T-helper 17 cell (primary cell): ENCODE results near the gene EEF1B2. TPM values are rescaled to one million over a fixed set of nuclear protein-coding genes. Genes with fewer than 3 reads are reported as not detected.
"Not testable (repeated sequence)": the region's sequence is repeated elsewhere in the genome, so short reads cannot be mapped to it uniquely, and the experiment has no call there.

Experiments used
- ATAC-seq: fragments of 150-1000 bp; cut with Tn5 transposase; 2 replicates; pipeline ENCODE4 v1.10.0; 2021; ENCODE audit warnings: mild to moderate bottlenecking, moderate library complexity
- DNase-seq, 3 donors: peaks; one replicate each; pipeline versions ENCODE4 v3.0.0 to v3.0.0-alpha.2; 2020 to 2021
- H3K9me3 ChIP-seq: one replicate; pipeline ENCODE4 v1.7.0; 2013; ENCODE audit warnings: low read length, mild to moderate bottlenecking; ENCODE audit not compliant: control insufficient read depth, poor library complexity, severe bottlenecking
- H3K27ac Mint-ChIP-seq: one replicate; pipeline ENCODE4 v1.8.0; 2022; ENCODE audit warnings: mild to moderate bottlenecking, moderate library complexity, mixed read lengths
- H3K27me3 Mint-ChIP-seq: one replicate; pipeline ENCODE4 v1.8.0; 2022; ENCODE audit warnings: mixed read lengths
- H3K36me3 Mint-ChIP-seq: one replicate; pipeline ENCODE4 v1.8.0; 2022; ENCODE audit warnings: low read depth, mixed read lengths
- H3K4me1 Mint-ChIP-seq: one replicate; pipeline ENCODE4 v1.8.0; 2022; ENCODE audit warnings: mild to moderate bottlenecking, mixed read lengths
- H3K4me3 Mint-ChIP-seq: one replicate; pipeline ENCODE4 v1.8.0; 2022; ENCODE audit warnings: mild to moderate bottlenecking, moderate library complexity, mixed read lengths
- total RNA-seq, 4 donors: library from RNA in 2 of 4; stranded (reverse) in 2 of 4; gene quantifications; one replicate each; pipeline ENCODE4 v1.2.3 and lab custom pipeline; 2022 to 2026

EEF1B2 gene
- total RNA-seq, 2 donors from 2014 or later: 881 to 966 TPM

GRCh38 chr2:206176121-206176520 lies 16.4 kb downstream of the EEF1B2 start:
- DNase-seq (no peak), ATAC-seq (no peak)
- Mint-ChIP-seq H3K4me3 (no peak overlapping the region), H3K27ac (no peak overlapping the region), H3K36me3 (no peaks in the 10 kb centered on the region), H3K27me3 (peaks cover 7% of the 10 kb centered on the region), H3K4me1 (no peaks in the 10 kb centered on the region)
- H3K9me3 ChIP-seq: no peaks in the 10 kb centered on the region

- no peaks in the 10 kb centered on the region for H3K4me1 Mint-ChIP-seq
- no peaks in the 10 kb centered on the region for H3K36me3 Mint-ChIP-seq
- H3K4me3 Mint-ChIP-seq: no peak overlapping the region
- H3K27me3 Mint-ChIP-seq: peaks cover 7% of the 10 kb centered on the region
- DNase-seq (no peak), ATAC-seq (no peak)
- no peak overlapping the region for H3K27ac Mint-ChIP-seq
- H3K9me3 ChIP-seq: no peaks in the 10 kb centered on the region
Observed at GRCh38 chr2:206176901-206177300, 17.2 kb downstream of the EEF1B2 start.

GRCh38 chr2:206181526-206181925 lies 21.8 kb downstream of the EEF1B2 start:
- not testable (repeated sequence) for H3K27ac Mint-ChIP-seq, H3K9me3 ChIP-seq, H3K27me3 Mint-ChIP-seq, ATAC-seq, DNase-seq, H3K36me3 Mint-ChIP-seq, H3K4me1 Mint-ChIP-seq, H3K4me3 Mint-ChIP-seq

GRCh38 chr2:206189691-206190090 lies 30.0 kb downstream of the EEF1B2 start:
- ATAC-seq (no peak), DNase-seq (no peak)
- Mint-ChIP-seq H3K36me3 (no peaks in the 10 kb centered on the region), H3K27ac (no peak overlapping the region), H3K27me3 (peaks cover 25% of the 10 kb centered on the region), H3K4me3 (no peak overlapping the region), H3K4me1 (peaks cover 2% of the 10 kb centered on the region)
- no peaks in the 10 kb centered on the region for H3K9me3 ChIP-seq

- ATAC-seq: no peak
- H3K36me3 Mint-ChIP-seq: no peaks in the 10 kb centered on the region
- DNase-seq: no peak
- H3K27ac Mint-ChIP-seq: no peak overlapping the region
- peaks cover 29% of the 10 kb centered on the region for H3K27me3 Mint-ChIP-seq
- peaks cover 2% of the 10 kb centered on the region for H3K4me1 Mint-ChIP-seq
- H3K9me3 ChIP-seq: no peaks in the 10 kb centered on the region
- no peak overlapping the region for H3K4me3 Mint-ChIP-seq
Observed at GRCh38 chr2:206190111-206190510, 30.4 kb downstream of the EEF1B2 start.

- DNase-seq: no peak
- Mint-ChIP-seq H3K4me1 (peaks cover 2% of the 10 kb centered on the region), H3K36me3 (no peaks in the 10 kb centered on the region), H3K27me3 (peaks cover 32% of the 10 kb centered on the region), H3K27ac (no peak overlapping the region), H3K4me3 (no peak overlapping the region)
- no peak for ATAC-seq
- H3K9me3 ChIP-seq: no peaks in the 10 kb centered on the region
Observed at GRCh38 chr2:206190689-206191088, 31.0 kb downstream of the EEF1B2 start.

- H3K9me3 ChIP-seq: no peaks in the 10 kb centered on the region
- no peaks in the 10 kb centered on the region for H3K36me3 Mint-ChIP-seq
- no peak overlapping the region for H3K4me3 Mint-ChIP-seq
- H3K27me3 Mint-ChIP-seq: peaks cover 40% of the 10 kb centered on the region
- peaks cover 2% of the 10 kb centered on the region for H3K4me1 Mint-ChIP-seq
- no peak overlapping the region for H3K27ac Mint-ChIP-seq
- DNase-seq (no peak), ATAC-seq (no peak)
Observed at GRCh38 chr2:206192157-206192556, 32.5 kb downstream of the EEF1B2 start.

- Mint-ChIP-seq H3K27me3 (peaks cover 44% of the 10 kb centered on the region), H3K36me3 (no peaks in the 10 kb centered on the region), H3K27ac (no peak overlapping the region), H3K4me3 (no peak overlapping the region), H3K4me1 (peaks cover 2% of the 10 kb centered on the region)
- ATAC-seq: no peak
- H3K9me3 ChIP-seq: no peaks in the 10 kb centered on the region
- no peak for DNase-seq
Observed at GRCh38 chr2:206193671-206194357, 34.1 kb downstream of the EEF1B2 start.

GRCh38 chr2:206198677-206199076 lies 39.0 kb downstream of the EEF1B2 start:
- H3K4me3 Mint-ChIP-seq: no peak overlapping the region
- no peaks in the 10 kb centered on the region for H3K9me3 ChIP-seq
- H3K4me1 Mint-ChIP-seq: no peaks in the 10 kb centered on the region
- H3K36me3 Mint-ChIP-seq: no peaks in the 10 kb centered on the region
- peaks cover 43% of the 10 kb centered on the region for H3K27me3 Mint-ChIP-seq
- H3K27ac Mint-ChIP-seq: no peak overlapping the region
- no peak for ATAC-seq
- DNase-seq: no peak

- H3K4me1 Mint-ChIP-seq: peaks cover 2% of the 10 kb centered on the region
- DNase-seq: no peak
- no peaks in the 10 kb centered on the region for H3K9me3 ChIP-seq
- H3K4me3 Mint-ChIP-seq: no peak overlapping the region
- no peak overlapping the region for H3K27ac Mint-ChIP-seq
- no peak for ATAC-seq
- H3K27me3 Mint-ChIP-seq: peaks cover 32% of the 10 kb centered on the region
- H3K36me3 Mint-ChIP-seq: no peaks in the 10 kb centered on the region
Observed at GRCh38 chr2:206201075-206201848, 41.6 kb downstream of the EEF1B2 start.

- no peaks in the 10 kb centered on the region for H3K36me3 Mint-ChIP-seq
- peaks cover 23% of the 10 kb centered on the region for H3K27me3 Mint-ChIP-seq
- H3K4me1 Mint-ChIP-seq: peaks cover 2% of the 10 kb centered on the region
- no peak overlapping the region for H3K4me3 Mint-ChIP-seq
- DNase-seq (no peak), ATAC-seq (no peak)
- H3K9me3 ChIP-seq: no peaks in the 10 kb centered on the region
- no peak overlapping the region for H3K27ac Mint-ChIP-seq
Observed at GRCh38 chr2:206202446-206202845, 42.8 kb downstream of the EEF1B2 start.

GRCh38 chr2:206203331-206203730 lies 43.6 kb downstream of the EEF1B2 start:
- Mint-ChIP-seq H3K27me3 (peaks cover 20% of the 10 kb centered on the region), H3K36me3 (no peaks in the 10 kb centered on the region), H3K27ac (no peak overlapping the region), H3K4me3 (no peak overlapping the region), H3K4me1 (peaks cover 6% of the 10 kb centered on the region)
- DNase-seq (no peak), ATAC-seq (no peak)
- H3K9me3 ChIP-seq: no peaks in the 10 kb centered on the region

GRCh38 chr2:206204710-206205109 lies 45.0 kb downstream of the EEF1B2 start:
- peaks cover 6% of the 10 kb centered on the region for H3K4me1 Mint-ChIP-seq
- H3K27me3 Mint-ChIP-seq: peaks cover 14% of the 10 kb centered on the region
- ATAC-seq (no peak), DNase-seq (no peak)
- H3K9me3 ChIP-seq: no peaks in the 10 kb centered on the region
- no peak overlapping the region for H3K4me3 Mint-ChIP-seq
- no peaks in the 10 kb centered on the region for H3K36me3 Mint-ChIP-seq
- no peak overlapping the region for H3K27ac Mint-ChIP-seq

- H3K9me3 ChIP-seq, H3K36me3 Mint-ChIP-seq, H3K4me3 Mint-ChIP-seq, H3K4me1 Mint-ChIP-seq, H3K27ac Mint-ChIP-seq, H3K27me3 Mint-ChIP-seq, ATAC-seq, DNase-seq: not testable (repeated sequence)
Observed at GRCh38 chr2:206207316-206207715, 47.6 kb downstream of the EEF1B2 start.
